GM12801 (cell line): ENCODE measurements around the gene STEAP1B.

Experiments
- CTCF ChIP-seq: IDR thresholded peaks from one replicate; pipeline ENCODE4 v1.5.1; 2011; ENCODE audit warnings: control low read depth; ENCODE audit not compliant: insufficient read length; ENCODE audit errors: extremely low read depth

STEAP1B gene

DNA sequence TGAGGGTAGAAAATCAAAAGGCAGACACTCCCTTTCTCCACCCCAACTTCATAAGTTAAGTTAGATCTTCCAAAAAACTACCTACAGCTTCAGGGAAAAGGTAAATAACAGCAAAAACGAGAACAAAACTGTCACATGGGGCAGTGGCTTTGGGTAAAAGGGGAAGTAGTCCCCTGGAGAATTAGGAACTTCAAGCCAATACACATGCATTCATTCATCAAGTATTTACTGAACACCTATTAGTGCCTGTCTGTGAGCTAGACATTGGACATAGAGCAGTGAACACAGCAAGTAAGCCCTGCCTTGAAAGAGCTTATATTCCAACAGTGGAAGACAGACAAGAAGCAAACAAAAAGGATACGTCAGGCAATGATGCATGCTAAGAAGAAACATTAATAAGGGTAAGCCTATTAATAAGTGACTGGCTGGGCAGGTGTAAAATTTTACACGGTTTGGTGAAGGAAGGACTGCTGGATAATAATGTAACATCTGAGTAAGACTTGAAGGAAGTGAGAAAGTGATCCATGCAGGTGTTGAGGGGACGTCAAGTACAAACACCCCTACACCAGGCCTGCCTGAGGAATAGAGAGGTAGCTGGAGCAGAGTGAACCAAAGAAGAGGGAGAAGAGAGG, 73.4 kb downstream of the STEAP1B start:
- no peak for TF ChIP-seq CTCF

DNA sequence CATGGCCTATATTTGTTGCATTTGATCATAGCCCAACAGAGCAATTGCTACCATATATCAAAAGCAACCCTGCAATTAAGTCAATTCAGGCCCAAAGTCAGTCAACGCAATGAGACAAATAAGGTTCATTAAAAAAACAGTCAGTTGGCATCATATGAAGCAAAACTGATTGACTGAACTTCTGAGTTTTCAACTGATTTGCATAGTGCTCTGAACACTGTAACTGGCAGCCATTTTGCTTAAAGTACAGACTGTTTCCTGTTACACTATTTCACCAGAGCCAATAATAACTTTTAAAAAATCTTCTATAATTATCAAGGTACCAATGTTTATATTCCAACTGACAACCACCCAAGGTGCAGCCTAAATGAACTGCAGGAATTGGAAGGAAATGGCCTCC, 74.6 kb downstream of the STEAP1B start:
- no peak for TF ChIP-seq CTCF

- no peak for TF ChIP-seq CTCF
Observed at GRCh38 chr7:22422831-22423615, 77.0 kb downstream of the STEAP1B start.

GRCh38 chr7:22420973-22421635, 78.9 kb downstream of the STEAP1B start:
- TF ChIP-seq CTCF: no peak

- no peak for TF ChIP-seq CTCF
Observed at GRCh38 chr7:22420008-22420407, 80.0 kb downstream of the STEAP1B start.

- no peak for TF ChIP-seq CTCF
Observed at GRCh38 chr7:22419488-22419887, 80.5 kb downstream of the STEAP1B start.

DNA sequence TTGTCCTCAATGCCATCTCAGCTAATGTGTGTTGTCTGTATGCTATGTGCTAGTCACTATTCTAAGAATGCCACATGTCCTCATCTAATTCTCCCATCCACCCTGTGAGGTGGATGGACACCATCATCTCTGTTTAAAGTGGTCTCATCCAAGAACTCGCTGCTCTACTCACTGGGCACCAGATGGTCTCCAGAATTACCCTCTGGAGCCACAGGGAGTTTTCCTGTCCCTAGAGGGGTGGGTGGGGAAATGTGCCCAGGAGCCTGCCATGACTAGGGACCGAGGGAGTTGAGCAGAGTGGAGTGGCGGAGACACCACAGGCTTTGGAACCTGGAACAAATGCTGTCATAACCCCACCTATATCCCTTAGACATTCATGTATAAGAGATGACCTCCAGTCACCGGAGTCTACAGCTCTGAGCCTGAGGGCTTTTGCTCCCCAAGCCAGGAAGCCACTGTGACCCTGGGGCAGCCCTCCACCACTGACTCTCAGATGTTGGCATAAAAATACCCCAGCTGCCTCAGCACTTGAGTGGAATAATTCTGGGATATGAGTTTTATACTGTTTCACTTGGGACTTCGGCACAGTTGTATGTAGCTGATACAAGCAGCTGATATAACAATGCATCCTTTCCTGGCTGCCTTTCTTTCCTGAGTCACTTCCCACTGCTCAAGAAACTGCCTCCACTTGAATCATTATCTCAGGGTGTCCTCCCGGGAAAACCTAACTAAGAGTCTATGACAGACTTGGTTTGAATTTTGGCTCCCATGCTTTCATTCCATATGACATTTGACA, 81.5 kb downstream of the STEAP1B start:
- no peak for TF ChIP-seq CTCF
